Gastrocnemius medialis (tissue), 4 donors: ENCODE data around the gene LPCAT1.

ENCODE experiments used
- POLR2A ChIP-seq, 2 donors: fragments of 450-650 bp; IDR thresholded peaks; one replicate each; pipeline ENCODE4 v1.6.1; 2017; ENCODE audit warnings: antibody characterized with exemption in 2 of 2, mild to moderate bottlenecking in 2 of 2, moderate library complexity in 2 of 2
- TF ChIP-seq, protein P1 (sequence below), 5 experiments: fragments of 450-650 bp in 3 of 5; fragments of 200-600 bp in 2 of 5; sonication (generic) in 2 of 5; IDR thresholded peaks in 4 of 5; conservative IDR thresholded peaks in 1 of 5; 1 replicate in 4 of 5; 2 replicates in 1 of 5; pipeline ENCODE4 v1.5.1; 2016 to 2019; ENCODE audit warnings: antibody characterized with exemption in 5 of 5, mild to moderate bottlenecking in 3 of 5, moderate library complexity in 3 of 5

DNA sequence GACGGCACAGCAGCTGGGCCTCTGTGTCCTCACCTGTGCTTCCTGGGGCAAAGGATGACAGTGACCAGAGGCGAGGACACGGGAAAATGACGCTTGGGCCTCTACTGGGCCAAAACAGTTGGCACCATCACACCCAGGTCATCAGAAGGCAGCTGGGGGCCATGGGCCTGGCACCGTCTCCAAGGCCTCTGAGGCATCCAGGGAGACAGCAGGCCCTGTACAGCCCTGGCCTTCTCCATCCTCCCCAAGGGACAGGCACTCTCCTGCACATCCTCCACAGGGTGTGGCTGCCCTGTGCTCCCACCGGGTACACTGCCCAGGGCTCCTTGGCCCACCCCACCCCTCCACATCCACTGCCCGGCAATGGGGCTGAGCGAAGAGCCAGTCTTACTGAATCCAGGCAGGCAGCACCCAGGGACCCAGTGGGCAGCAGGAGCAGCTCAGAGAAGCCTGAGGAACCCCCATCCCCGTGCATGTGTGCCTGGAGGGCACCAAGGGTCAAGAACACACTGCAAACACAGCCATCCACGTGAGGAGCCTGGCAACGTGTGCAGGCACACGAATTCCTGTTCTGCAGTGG, 4.0 kb downstream of the LPCAT1 start:
- TF ChIP-seq, protein P1, sequence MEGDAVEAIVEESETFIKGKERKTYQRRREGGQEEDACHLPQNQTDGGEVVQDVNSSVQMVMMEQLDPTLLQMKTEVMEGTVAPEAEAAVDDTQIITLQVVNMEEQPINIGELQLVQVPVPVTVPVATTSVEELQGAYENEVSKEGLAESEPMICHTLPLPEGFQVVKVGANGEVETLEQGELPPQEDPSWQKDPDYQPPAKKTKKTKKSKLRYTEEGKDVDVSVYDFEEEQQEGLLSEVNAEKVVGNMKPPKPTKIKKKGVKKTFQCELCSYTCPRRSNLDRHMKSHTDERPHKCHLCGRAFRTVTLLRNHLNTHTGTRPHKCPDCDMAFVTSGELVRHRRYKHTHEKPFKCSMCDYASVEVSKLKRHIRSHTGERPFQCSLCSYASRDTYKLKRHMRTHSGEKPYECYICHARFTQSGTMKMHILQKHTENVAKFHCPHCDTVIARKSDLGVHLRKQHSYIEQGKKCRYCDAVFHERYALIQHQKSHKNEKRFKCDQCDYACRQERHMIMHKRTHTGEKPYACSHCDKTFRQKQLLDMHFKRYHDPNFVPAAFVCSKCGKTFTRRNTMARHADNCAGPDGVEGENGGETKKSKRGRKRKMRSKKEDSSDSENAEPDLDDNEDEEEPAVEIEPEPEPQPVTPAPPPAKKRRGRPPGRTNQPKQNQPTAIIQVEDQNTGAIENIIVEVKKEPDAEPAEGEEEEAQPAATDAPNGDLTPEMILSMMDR (IDR thresholded peaks at IDR 0.05 in 4 of 5, conservative IDR thresholded peaks at IDR 0.05 in 1 of 5): no peak
- no peak for TF ChIP-seq POLR2A (IDR thresholded peaks at IDR 0.05)
